K562 (cell line): ENCODE measurements around the gene FH. TPM values are rescaled to one million over a fixed set of nuclear protein-coding genes. Genes with fewer than 3 reads are reported as not detected.

Experiments
- ATAC-seq: fragments of 200-7000 bp; cut with Tn5 transposase; 3 replicates; pipeline ENCODE4 v1.9.1; 2020; ENCODE audit warnings: moderate library complexity
- BruUV-seq: library from RNA; stranded (reverse); fragments of 400-500 nt; replicated peaks from 2 replicates; lab custom pipeline; 2021; lab: Mats Ljungman, UMichigan
- CTCF ChIA-PET: fragments of 300-600 bp; formaldehyde crosslinking; extraction: SDS; loops from one replicate; lab custom pipeline; 2021; ENCODE audit warnings: low intra/inter-chr PET ratio; lab: Yijun Ruan, JAX
- POLR2A ChIA-PET: fragments of 300-600, 350-650 bp; sonication (Branson Sonifier 250); formaldehyde crosslinking; extraction: SDS; loops from one replicate; lab custom pipeline; 2021; ENCODE audit warnings: antibody characterized with exemption, inconsistent platforms; lab: Yijun Ruan, JAX
- DNase-seq, 4 experiments: peaks; one replicate each; pipeline versions ENCODE4 v3.0.0 to v3.0.0-alpha.2; 2011 to 2018; ENCODE audit warnings: low spot score in 3 of 4, mixed read lengths in 3 of 4; ENCODE audit errors: extremely low read depth in 1 of 4
- FAIRE-seq: peaks from 2 replicates; lab custom pipeline; 2011; peaks lifted over from hg19 to GRCh38; lab: Jason Lieb, UNC
- H2AFZ ChIP-seq: 2 replicates; pipeline ENCODE4 v1.6.0; 2011; ENCODE audit warnings: low read depth, low read length, control low read depth, inconsistent platforms
- H3K27ac ChIP-seq: fragments of 200-600 bp; 3 replicates; pipeline ENCODE4 v1.8.0; 2011; ENCODE audit warnings: low read depth, mild to moderate bottlenecking, control low read depth, inconsistent platforms, low read length, moderate library complexity, mixed read lengths; ENCODE audit errors: extremely low read depth
- H3K27me3 ChIP-seq, 2 experiments: fragments of 300-600 bp in 1 of 2; 2 replicates in 1 of 2; 3 replicates in 1 of 2; pipeline versions ENCODE4 v1.6.0 to v1.8.0; 2011; ENCODE audit warnings: inconsistent platforms in 2 of 2, low read length in 2 of 2, mild to moderate bottlenecking in 1 of 2, mixed read lengths in 1 of 2, moderate library complexity in 1 of 2; ENCODE audit not compliant: control insufficient read depth in 2 of 2, insufficient read depth in 2 of 2
- H3K36me3 ChIP-seq: fragments of 300-600 bp; 3 replicates; pipeline ENCODE4 v1.8.0; 2011; ENCODE audit warnings: mild to moderate bottlenecking, low read length, inconsistent platforms; ENCODE audit not compliant: control insufficient read depth, insufficient read depth
- H3K4me1 ChIP-seq, 2 experiments: fragments of 200-600 bp in 1 of 2; replicated peaks in 1 of 2; 2 replicates in 1 of 2; 3 replicates in 1 of 2; pipeline versions ENCODE4 v1.5.1 to v1.8.0; 2011; ENCODE audit warnings: inconsistent platforms in 2 of 2, low read length in 2 of 2, mild to moderate bottlenecking in 1 of 2, mixed read lengths in 1 of 2, moderate library complexity in 1 of 2; ENCODE audit not compliant: control insufficient read depth in 2 of 2, insufficient read depth in 2 of 2
- H3K4me2 ChIP-seq: 2 replicates; pipeline ENCODE4 v1.6.1; 2011; ENCODE audit warnings: low read length, control low read depth, inconsistent platforms, mixed read lengths; ENCODE audit not compliant: insufficient read depth
- H3K4me3 ChIP-seq: fragments of 200-600 bp; sonication (generic), shearing (Covaris generic); 2 replicates; pipeline ENCODE4 v1.5.1; 2016; ENCODE audit warnings: control low read depth, inconsistent platforms
- H3K79me2 ChIP-seq: fragments of 200-600 bp; 3 replicates; pipeline ENCODE4 v1.8.0; 2011; ENCODE audit warnings: low read length, inconsistent platforms; ENCODE audit not compliant: control insufficient read depth, insufficient read depth
- H3K9ac ChIP-seq, 2 experiments: 2 replicates each; pipeline versions ENCODE4 v1.6.0 to v1.6.1; 2011; ENCODE audit warnings: low read depth in 2 of 2, low read length in 2 of 2, control low read depth in 1 of 2, inconsistent platforms in 1 of 2, mild to moderate bottlenecking in 1 of 2, mixed read lengths in 1 of 2; ENCODE audit not compliant: insufficient read depth in 1 of 2
- H3K9me1 ChIP-seq: one replicate; pipeline ENCODE4 v1.6.0; 2011; ENCODE audit warnings: inconsistent platforms, mild to moderate bottlenecking, low read length, moderate library complexity; ENCODE audit not compliant: control insufficient read depth, insufficient read depth
- H3K9me3 ChIP-seq: replicated peaks from 2 replicates; pipeline ENCODE4 v1.5.1; 2011; ENCODE audit warnings: low read depth, low read length, inconsistent platforms; ENCODE audit not compliant: control insufficient read depth, insufficient read depth
- H4K20me1 ChIP-seq: replicated peaks from 2 replicates; pipeline ENCODE4 v1.6.1; 2011; ENCODE audit warnings: low read length, inconsistent platforms, mixed read lengths; ENCODE audit not compliant: control insufficient read depth, insufficient read depth
- CBX8 ChIP-seq: fragments of 200-600 bp; sonication (generic); IDR thresholded peaks from 2 replicates; pipeline ENCODE4 v1.6.1; 2012; ENCODE audit warnings: borderline replicate concordance, mixed run types, low read depth, mild to moderate bottlenecking, moderate library complexity, mixed read lengths, low read length, control low read depth, inconsistent platforms; ENCODE audit not compliant: poor library complexity, severe bottlenecking; ENCODE audit errors: extremely low read depth
- CHD4 ChIP-seq: fragments of 200-600 bp; sonication (generic); IDR thresholded peaks from 3 replicates; pipeline ENCODE4 v1.6.1; 2012; ENCODE audit warnings: low read depth, mild to moderate bottlenecking, mixed read lengths, low read length, inconsistent platforms; ENCODE audit not compliant: insufficient read depth, insufficient replicate concordance, poor library complexity, severe bottlenecking
- ETS2 ChIP-seq: IDR thresholded peaks from 2 replicates; pipeline ENCODE4 v1.6.1; 2016; ENCODE audit warnings: borderline replicate concordance, missing genetic modification characterization, mild to moderate bottlenecking, moderate library complexity, missing compliant biosample characterization; ENCODE audit not compliant: poor library complexity, severe bottlenecking
- GTF2F1 ChIP-seq: IDR thresholded peaks from 2 replicates; pipeline ENCODE4 v1.6.1; 2011; ENCODE audit warnings: low read depth, low read length, improper control_type of control experiment
- HDAC8 ChIP-seq: fragments of 450-650 bp; IDR thresholded peaks from 2 replicates; pipeline ENCODE4 v1.6.1; 2016; ENCODE audit warnings: mild to moderate bottlenecking, missing genetic modification characterization, moderate library complexity, missing compliant biosample characterization
- NFRKB ChIP-seq: fragments of 450-650 bp; IDR thresholded peaks from 2 replicates; pipeline ENCODE4 v1.6.1; 2016; ENCODE audit warnings: low read depth
- SIN3A ChIP-seq, 2 experiments: fragments of 150-350 bp in 1 of 2; IDR thresholded peaks; 2 replicates each; pipeline ENCODE4 v1.6.1; 2011 to 2016; ENCODE audit warnings: borderline replicate concordance in 2 of 2, low read depth in 2 of 2, low read length in 2 of 2, mild to moderate bottlenecking in 2 of 2, moderate library complexity in 2 of 2; ENCODE audit not compliant: control insufficient read depth in 1 of 2
- SOX6 ChIP-seq: fragments of 450-650 bp; IDR thresholded peaks from 2 replicates; pipeline ENCODE4 v1.6.1; 2014; ENCODE audit warnings: mild to moderate bottlenecking
- ZNF511 ChIP-seq: sonication (generic); formaldehyde crosslinking; IDR thresholded peaks from 2 replicates; pipeline ENCODE4 v1.8.0; 2022; ENCODE audit warnings: mild to moderate bottlenecking, missing genetic modification reagents
- WGBS: fragments of 100-300 bp; shearing (Covaris generic); methylation state at CpG from one replicate; pipeline ENCODE4 v1.1.6; 2016; ENCODE audit warnings: low coverage, mixed read lengths; ENCODE audit not compliant: insufficient coverage; ENCODE audit errors: missing lambda C conversion rate; 5-methylcytosine and 5-hydroxymethylcytosine counted together
- in situ Hi-C: fragments of 300-500 bp; cut with MboI; formaldehyde crosslinking; loops from 4 replicates; pipeline ENCODE4 v1.15.0; 2018; ENCODE audit warnings: inconsistent platforms, mixed read lengths
- intact Hi-C: fragments of 100-400 bp; cut with micrococcal nuclease; formaldehyde crosslinking; loops from 2 replicates; pipeline ENCODE4 v1.14.2; 2022
- polyA plus RNA-seq, 8 experiments: library from polyadenylated mRNA; depleted of rRNA in 4 of 8; stranded (reverse) in 5 of 8; unstranded in 3 of 8; fragments of >200 nt; fragmentation: Nextera tagmentation in 2 of 8; fragmentation: Illumina TruSeq in 1 of 8; extraction: Ambion mirVana in 2 of 8; extraction: Trizol in 1 of 8; gene quantifications; 2 replicates each; pipeline versions ENCODE4 v1.2.1 to v1.2.3, GENCODE V29; 2011 to 2014; ENCODE audit warnings: inconsistent platforms in 1 of 8, missing spikeins in 1 of 8
- total RNA-seq, 7 experiments: library from RNA; depleted of rRNA in 6 of 7; stranded (reverse); fragments of >200 nt in 6 of 7; fragmentation: Illumina TruSeq in 2 of 7; extraction: Trizol in 2 of 7; gene quantifications; 2 replicates each; pipeline versions ENCODE4 v1.2.1 to v1.2.3, GENCODE V29; 2011 to 2021; ENCODE audit warnings: low replicate concordance in 1 of 7

Gene FH
- total and polyA plus RNA-seq, 9 of the 15 experiments (the other 6 are each of a cell fraction or from before 2014, with no cell fraction given): 117 to 240 (median 211) TPM

- intact Hi-C loops (no loop called here), in situ Hi-C loops (no loop called here)
- H3K4me1 ChIP-seq: no peaks in the 10 kb centered on the region
- no peak for ATAC-seq
- no TSS peak for BruUV-seq
- no peak overlapping the region for H3K4me3 ChIP-seq
- H3K9me3 ChIP-seq: no peaks in the 10 kb centered on the region
- no peaks in the 10 kb centered on the region for H4K20me1 ChIP-seq
- ChIA-PET CTCF (no interaction called here), POLR2A (no interaction called here)
- no peak overlapping the region for H3K27ac ChIP-seq
- no peak for TF ChIP-seq NFRKB
- TF ChIP-seq ETS2 (tag): no peak
- TF ChIP-seq CHD4: no peak
- TF ChIP-seq SIN3A (IDR thresholded peaks at IDR 0.05; ENCODE audit: borderline replicate concordance in 2 of 2, control insufficient read depth in 1 of 2, low read depth in 2 of 2, low read length in 2 of 2): no peak
- TF ChIP-seq GTF2F1: no peak
- TF ChIP-seq ZNF511 (CRISPR knock-in tag): no peak
- TF ChIP-seq HDAC8 (tag): no peak
- TF ChIP-seq CBX8: peak; percentile 54
- TF ChIP-seq SOX6: no peak
- WGBS: 5% methylated on average over 5 of the region's 5 CpGs
- DNase-seq: no peak
- no peaks in the 10 kb centered on the region for H3K36me3 ChIP-seq
- no peak for FAIRE-seq
- H3K4me2 ChIP-seq: no peak overlapping the region
- no peaks in the 10 kb centered on the region for H3K9me1 ChIP-seq
- H3K27me3 ChIP-seq: peaks cover 8 to 9% of the 10 kb centered on the region in 2 experiments; a peak in 2 of 5 replicates
- no peaks in the 10 kb centered on the region for H3K79me2 ChIP-seq
- no peak overlapping the region for H2AFZ ChIP-seq
- no peak overlapping the region for H3K9ac ChIP-seq
These were observed 38.1 kb upstream of the FH start for GRCh38 chr1:241557551-241558193.
